Karpas-422 (cell line): Measurements from ENCODE around the gene SHCBP1. TPM values are rescaled to one million over a fixed set of nuclear protein-coding genes. Genes with fewer than 3 reads are reported as not detected.

Source experiments
- DNase-seq: peaks from one replicate; pipeline ENCODE4 v3.0.0-alpha.2; 2015
- H2AFZ ChIP-seq: fragments of 200-600 bp; sonication (generic); 2 replicates; pipeline ENCODE4 v1.6.1; 2014; ENCODE audit warnings: antibody characterized with exemption, low read length, mixed read lengths
- H3K27ac ChIP-seq: fragments of 200-600 bp; sonication (generic); 2 replicates; pipeline ENCODE4 v1.5.1; 2014; ENCODE audit warnings: mild to moderate bottlenecking, low read length, moderate library complexity
- H3K27me3 ChIP-seq: fragments of 200-600 bp; sonication (generic); 2 replicates; pipeline ENCODE4 v1.6.1; 2014; ENCODE audit warnings: low read length, mixed read lengths
- H3K36me3 ChIP-seq: fragments of 200-600 bp; sonication (generic); 2 replicates; pipeline ENCODE4 v1.6.1; 2014; ENCODE audit warnings: low read length, mixed read lengths; ENCODE audit not compliant: insufficient read depth
- H3K4me1 ChIP-seq: fragments of 200-600 bp; sonication (generic); 2 replicates; pipeline ENCODE4 v1.6.1; 2014; ENCODE audit warnings: mild to moderate bottlenecking, low read length, mixed read lengths
- H3K4me2 ChIP-seq: fragments of 200-600 bp; sonication (generic); 2 replicates; pipeline ENCODE4 v1.6.1; 2014; ENCODE audit warnings: low read length, low read depth, mild to moderate bottlenecking; ENCODE audit not compliant: poor library complexity, severe bottlenecking
- H3K4me3 ChIP-seq: fragments of 200-600 bp; sonication (generic); 2 replicates; pipeline ENCODE4 v1.5.1; 2014; ENCODE audit warnings: mild to moderate bottlenecking, antibody characterized with exemption, low read length, mixed read lengths
- H3K79me2 ChIP-seq: fragments of 200-600 bp; sonication (generic); 2 replicates; pipeline ENCODE4 v1.6.1; 2014; ENCODE audit warnings: mild to moderate bottlenecking, low read length, mixed read lengths
- H3K9ac ChIP-seq: fragments of 200-600 bp; sonication (generic); 2 replicates; pipeline ENCODE4 v1.6.0; 2014; ENCODE audit warnings: low read length
- H3K9me2 ChIP-seq: fragments of 200-600 bp; sonication (generic), shearing (Covaris generic); replicated peaks from 2 replicates; pipeline ENCODE4 v1.6.0; 2014; ENCODE audit warnings: mild to moderate bottlenecking, low read length, moderate library complexity; ENCODE audit not compliant: insufficient read depth
- H3K9me3 ChIP-seq: fragments of 300-700, 200-600 bp; sonication (generic); 2 replicates; pipeline ENCODE4 v1.6.1; 2014; ENCODE audit warnings: low read length, mixed read lengths
- H4K20me1 ChIP-seq: fragments of 200-600 bp; sonication (generic); 2 replicates; pipeline ENCODE4 v1.6.1; 2014; ENCODE audit warnings: mild to moderate bottlenecking, antibody characterized with exemption, low read length, low read depth; ENCODE audit not compliant: insufficient read depth
- total RNA-seq: library from RNA; depleted of rRNA; stranded (reverse); fragments of >200 nt; shearing (Covaris generic); gene quantifications from 2 replicates; pipeline ENCODE4 v1.2.3, GENCODE V29; 2014; ENCODE audit warnings: low replicate concordance; rRNA removed

Gene SHCBP1, protein sequence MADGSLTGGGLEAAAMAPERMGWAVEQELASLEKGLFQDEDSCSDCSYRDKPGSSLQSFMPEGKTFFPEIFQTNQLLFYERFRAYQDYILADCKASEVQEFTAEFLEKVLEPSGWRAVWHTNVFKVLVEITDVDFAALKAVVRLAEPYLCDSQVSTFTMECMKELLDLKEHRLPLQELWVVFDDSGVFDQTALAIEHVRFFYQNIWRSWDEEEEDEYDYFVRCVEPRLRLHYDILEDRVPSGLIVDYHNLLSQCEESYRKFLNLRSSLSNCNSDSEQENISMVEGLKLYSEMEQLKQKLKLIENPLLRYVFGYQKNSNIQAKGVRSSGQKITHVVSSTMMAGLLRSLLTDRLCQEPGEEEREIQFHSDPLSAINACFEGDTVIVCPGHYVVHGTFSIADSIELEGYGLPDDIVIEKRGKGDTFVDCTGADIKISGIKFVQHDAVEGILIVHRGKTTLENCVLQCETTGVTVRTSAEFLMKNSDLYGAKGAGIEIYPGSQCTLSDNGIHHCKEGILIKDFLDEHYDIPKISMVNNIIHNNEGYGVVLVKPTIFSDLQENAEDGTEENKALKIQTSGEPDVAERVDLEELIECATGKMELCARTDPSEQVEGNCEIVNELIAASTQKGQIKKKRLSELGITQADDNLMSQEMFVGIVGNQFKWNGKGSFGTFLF
- total RNA-seq, result 15.5 and 15.7 TPM in 2 replicates

DNA sequence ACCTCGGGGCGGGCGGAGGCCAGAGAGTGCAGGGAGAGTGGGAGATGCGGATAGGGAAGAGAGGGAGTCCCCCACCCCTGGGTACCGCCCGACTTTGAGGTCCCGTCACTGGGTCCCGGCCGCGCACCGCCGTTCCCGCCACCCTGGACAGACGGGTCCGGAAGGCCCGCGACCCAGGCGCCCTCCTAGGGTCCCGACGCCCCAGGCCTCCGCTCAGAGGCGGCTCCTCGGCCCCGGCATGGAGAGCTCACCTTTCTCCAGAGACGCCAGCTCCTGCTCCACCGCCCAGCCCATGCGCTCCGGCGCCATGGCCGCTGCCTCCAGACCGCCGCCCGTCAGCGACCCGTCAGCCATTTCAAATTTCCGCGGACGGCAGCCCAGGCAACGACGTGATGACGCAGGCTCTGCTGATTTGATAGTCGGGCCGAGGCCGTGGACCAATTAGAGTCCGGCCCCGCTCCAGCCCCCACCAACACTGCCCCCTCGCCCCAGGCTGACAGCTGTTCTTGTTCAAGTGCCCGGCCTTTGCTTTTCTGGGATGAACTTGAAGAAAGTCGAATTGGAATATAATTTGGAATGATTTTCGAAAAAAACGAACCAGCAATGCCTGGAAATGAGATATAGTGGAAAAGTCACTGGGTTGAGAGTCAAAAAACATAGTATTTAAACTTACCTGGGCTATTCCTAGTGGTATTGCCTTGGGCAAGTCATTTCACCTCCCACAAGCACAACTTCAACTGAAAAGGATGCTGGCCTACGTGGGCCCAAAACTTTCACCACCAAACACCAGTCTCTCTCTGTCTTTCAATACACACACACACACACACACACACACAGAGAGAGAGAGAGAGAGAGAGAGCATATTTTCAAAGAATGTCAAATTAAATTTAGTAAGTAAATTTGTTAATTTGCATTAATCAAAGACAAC is at the start of gene SHCBP1:
Gene SHCBP1, minus strand, starts transcription at position 374 of the 928 bp plus-strand sequence. Its CDS starts 20 bp downstream, at position 354.
- Histone ChIP-seq H2AFZ (peak within 1 kb of the TSS; percentile 82; the same call in 1 of the 2 replicates), H3K27ac (peak within 1 kb of the TSS; percentile 81), H3K4me1 (peaks cover 54% of the 10 kb centered on the region), H4K20me1 (no peaks in the 10 kb centered on the region), H3K9ac (peak within 1 kb of the TSS; percentile 90), H3K9me3 (no peaks in the 10 kb centered on the region), H3K27me3 (no peaks in the 10 kb centered on the region), H3K36me3 (peaks cover 29% of the 10 kb centered on the region), H3K79me2 (peaks cover 48% of the 10 kb centered on the region), H3K4me2 (peak within 1 kb of the TSS; percentile 97), H3K4me3 (peak within 1 kb of the TSS; percentile 85), H3K9me2 (no peaks in the 10 kb centered on the region)
- peak; percentile 96 for DNase-seq

DNA sequence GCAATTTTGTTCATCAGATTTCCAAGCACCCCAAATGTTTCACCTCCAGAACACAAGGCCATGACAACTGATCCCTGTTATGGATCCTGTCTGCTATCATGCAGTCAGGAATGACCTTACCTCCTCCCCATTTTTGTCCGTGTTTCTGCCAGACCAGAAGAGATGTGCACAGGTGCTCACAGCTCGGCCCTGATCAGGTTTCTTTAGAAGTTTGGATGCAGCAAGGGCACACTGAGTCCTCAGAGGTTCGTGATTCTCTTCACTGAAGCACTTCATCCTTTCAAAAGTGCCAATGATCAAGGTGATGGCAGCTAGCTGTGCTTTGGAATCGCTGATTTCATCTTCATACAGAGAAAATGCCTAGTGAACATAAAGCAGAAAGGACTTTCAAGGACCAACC is 40.9 kb upstream of the SHCBP1 start:
- Histone ChIP-seq H3K9me2 (no peaks in the 10 kb centered on the region), H3K4me3 (no peak overlapping the region), H3K4me2 (no peak overlapping the region), H3K9me3 (no peaks in the 10 kb centered on the region), H2AFZ (no peak overlapping the region), H3K27me3 (no peaks in the 10 kb centered on the region), H4K20me1 (no peaks in the 10 kb centered on the region), H3K4me1 (peaks cover 20% of the 10 kb centered on the region), H3K27ac (no peak overlapping the region), H3K36me3 (peaks cover 29% of the 10 kb centered on the region), H3K9ac (no peak overlapping the region), H3K79me2 (no peaks in the 10 kb centered on the region)
- no peak for DNase-seq

DNA sequence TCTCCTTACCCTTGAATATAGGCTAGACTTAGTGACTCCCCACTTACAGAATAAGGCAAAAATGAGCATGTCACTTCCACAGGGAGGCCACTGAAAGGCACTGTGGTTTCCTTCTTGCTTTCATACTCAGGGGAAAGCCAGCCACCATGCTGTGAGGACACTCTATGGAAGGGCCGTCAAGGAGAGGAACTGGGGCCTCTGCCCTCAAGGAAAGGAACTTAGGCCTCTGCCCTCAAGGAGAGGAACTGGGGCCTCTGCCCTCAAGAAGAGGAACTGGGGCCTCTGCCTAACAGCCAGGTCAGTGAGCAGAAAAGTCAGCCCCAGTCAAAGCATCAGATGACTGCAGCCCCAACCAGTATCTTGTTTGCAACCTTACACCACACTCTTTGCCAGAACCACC is 37.7 kb upstream of the SHCBP1 start:
- no peaks in the 10 kb centered on the region for H3K9me3 ChIP-seq
- no peak overlapping the region for H3K4me3 ChIP-seq
- no peaks in the 10 kb centered on the region for H3K79me2 ChIP-seq
- H3K4me1 ChIP-seq, result peaks cover 20% of the 10 kb centered on the region
- H4K20me1 ChIP-seq, result no peaks in the 10 kb centered on the region
- no peaks in the 10 kb centered on the region for H3K27me3 ChIP-seq
- DNase-seq, result peak; percentile 78
- H3K9ac ChIP-seq, result no peak overlapping the region
- peaks cover 22% of the 10 kb centered on the region for H3K36me3 ChIP-seq
- H3K27ac ChIP-seq, result peak overlapping the region; percentile 59
- peak overlapping the region; percentile 18 for H3K4me2 ChIP-seq
- no peaks in the 10 kb centered on the region for H3K9me2 ChIP-seq
- H2AFZ ChIP-seq, result no peak overlapping the region

DNA sequence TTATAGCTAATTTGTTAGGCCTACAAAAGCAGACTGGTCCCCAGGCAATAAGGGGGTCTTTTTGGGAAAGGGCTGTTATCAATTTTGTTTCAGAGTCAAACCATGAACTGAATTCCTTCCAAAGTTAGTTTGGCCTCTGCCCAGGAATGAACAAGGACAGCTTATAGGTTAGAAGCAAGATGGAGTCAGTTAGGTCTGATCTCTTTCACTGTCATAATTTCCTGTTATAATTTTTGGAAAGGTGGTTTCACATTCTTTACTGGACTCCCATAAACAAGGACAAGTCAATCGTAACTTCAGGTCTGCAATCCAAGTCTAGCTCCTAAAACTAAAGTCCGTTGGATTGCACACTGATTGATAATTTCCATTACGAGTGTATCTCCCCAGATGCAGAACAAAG is 30.1 kb upstream of the SHCBP1 start:
- H3K27me3 ChIP-seq, result no peaks in the 10 kb centered on the region
- no peak overlapping the region for H2AFZ ChIP-seq
- no peaks in the 10 kb centered on the region for H3K79me2 ChIP-seq

DNA sequence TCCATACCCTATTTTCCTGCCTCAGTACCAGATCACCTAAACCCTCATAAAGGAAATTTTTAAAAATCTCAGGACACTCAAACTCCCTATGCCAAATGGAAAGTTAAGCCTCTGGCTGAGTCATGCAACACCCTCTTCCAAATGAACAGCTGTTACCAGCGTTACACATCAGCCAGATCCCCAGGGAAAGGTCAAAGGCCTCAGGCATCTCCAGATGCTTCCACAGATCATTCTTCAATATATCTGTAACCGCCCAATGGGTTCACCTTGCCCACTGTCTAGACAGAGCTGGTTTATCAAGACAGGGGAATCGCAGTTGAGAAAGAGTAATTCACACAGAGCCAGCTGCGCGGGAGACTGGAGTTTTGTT is 29.1 kb upstream of the SHCBP1 start:
- Histone ChIP-seq H3K27ac (no peak overlapping the region), H3K4me1 (no peaks in the 10 kb centered on the region), H3K27me3 (no peaks in the 10 kb centered on the region), H3K9me2 (no peaks in the 10 kb centered on the region), H3K9ac (no peak overlapping the region), H3K36me3 (no peaks in the 10 kb centered on the region), H2AFZ (no peak overlapping the region), H3K4me2 (no peak overlapping the region), H3K4me3 (no peak overlapping the region), H4K20me1 (no peaks in the 10 kb centered on the region), H3K79me2 (no peaks in the 10 kb centered on the region), H3K9me3 (no peaks in the 10 kb centered on the region)
- no peak for DNase-seq

More for the DNA sequence above, 30.1 kb upstream of the SHCBP1 start:
- Histone ChIP-seq H3K27ac (no peak overlapping the region), H3K4me2 (no peak overlapping the region), H3K4me1 (no peaks in the 10 kb centered on the region), H3K9ac (no peak overlapping the region), H3K9me2 (no peaks in the 10 kb centered on the region), H3K36me3 (no peaks in the 10 kb centered on the region), H3K9me3 (no peaks in the 10 kb centered on the region), H3K4me3 (no peak overlapping the region), H4K20me1 (no peaks in the 10 kb centered on the region)
- no peak for DNase-seq

DNA sequence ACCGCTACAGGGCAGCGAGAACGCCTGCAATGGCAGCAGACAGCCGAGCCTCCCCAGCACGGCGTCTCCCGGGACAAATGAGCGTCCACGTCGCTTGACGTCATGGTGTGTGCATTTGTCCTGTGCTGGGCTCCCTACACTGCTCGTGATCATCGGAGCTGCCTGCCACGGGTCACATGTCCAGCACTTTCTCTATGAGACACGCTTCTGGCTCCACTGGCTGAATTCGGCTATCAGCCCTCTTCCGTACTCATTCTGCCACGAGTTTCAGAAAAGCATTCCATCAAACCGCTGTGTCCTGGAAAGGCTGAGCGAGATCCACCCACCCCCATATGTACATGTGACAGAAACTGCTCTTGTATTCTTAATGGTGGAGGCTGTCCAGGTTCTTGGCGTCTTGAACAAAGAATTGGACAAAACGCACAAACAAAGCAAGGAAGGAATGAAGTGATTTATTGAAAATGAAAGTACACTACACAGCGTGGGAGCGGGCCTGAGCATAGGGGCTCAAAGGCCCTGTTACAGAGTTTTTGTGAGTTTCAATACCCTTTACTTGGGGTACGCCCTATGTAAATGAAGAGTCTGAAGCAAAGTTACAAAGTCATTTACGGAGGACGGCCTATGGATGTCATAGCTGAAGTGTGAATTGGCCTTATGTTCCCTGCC is 28.5 kb upstream of the SHCBP1 start:
- no peaks in the 10 kb centered on the region for H3K27me3 ChIP-seq
- no peaks in the 10 kb centered on the region for H3K9me2 ChIP-seq
- no peaks in the 10 kb centered on the region for H3K4me1 ChIP-seq
- H3K4me3 ChIP-seq, result no peak overlapping the region
- H3K27ac ChIP-seq, result no peak overlapping the region
- H3K79me2 ChIP-seq, result no peaks in the 10 kb centered on the region
- DNase-seq, result no peak
- no peaks in the 10 kb centered on the region for H3K36me3 ChIP-seq
- no peaks in the 10 kb centered on the region for H3K9me3 ChIP-seq
- H4K20me1 ChIP-seq, result no peaks in the 10 kb centered on the region
- no peak overlapping the region for H2AFZ ChIP-seq
- H3K9ac ChIP-seq, result no peak overlapping the region
- H3K4me2 ChIP-seq, result no peak overlapping the region

DNA sequence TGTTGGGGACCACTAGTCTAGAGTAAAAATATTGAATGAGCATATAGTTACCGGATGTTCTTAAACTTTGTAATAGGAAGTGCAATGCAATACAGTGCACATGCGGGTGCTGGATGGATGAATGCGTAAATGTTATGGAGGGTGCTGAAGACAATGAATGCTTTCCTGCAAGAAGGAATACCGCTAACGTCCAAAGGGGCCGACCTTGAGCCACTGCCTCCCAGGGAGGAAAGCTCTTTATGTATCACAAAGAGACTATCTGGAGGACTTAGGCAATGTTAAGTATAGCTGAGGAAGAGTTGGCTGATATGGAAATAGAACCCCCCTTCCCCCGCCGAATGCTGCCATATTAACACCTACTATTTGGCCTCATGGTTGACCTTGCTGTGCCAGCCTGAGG is 27.5 kb upstream of the SHCBP1 start:
- Histone ChIP-seq H4K20me1 (no peaks in the 10 kb centered on the region), H3K36me3 (no peaks in the 10 kb centered on the region), H3K79me2 (no peaks in the 10 kb centered on the region), H2AFZ (no peak overlapping the region), H3K9me3 (no peaks in the 10 kb centered on the region), H3K4me3 (no peak overlapping the region), H3K27me3 (no peaks in the 10 kb centered on the region), H3K9me2 (no peaks in the 10 kb centered on the region), H3K27ac (no peak overlapping the region), H3K4me1 (no peaks in the 10 kb centered on the region), H3K4me2 (no peak overlapping the region), H3K9ac (no peak overlapping the region)
- DNase-seq, result no peak
